Vagina (tissue), 2 donors: Measurements from ENCODE around the gene PADI6. TPM values are rescaled to one million over a fixed set of nuclear protein-coding genes. Genes with fewer than 3 reads are reported as not detected.

ENCODE experiments used
- DNase-seq, 2 donors: peaks; one replicate each; pipeline ENCODE4 v3.0.0-alpha.2; 2017; ENCODE audit errors: extremely low spot score in 2 of 2
- H3K27ac ChIP-seq: fragments of 200-600 bp; sonication (generic); one replicate; pipeline ENCODE4 v1.5.1; 2019
- H3K27me3 ChIP-seq: fragments of 200-600 bp; sonication (generic); one replicate; pipeline ENCODE4 v1.5.1; 2019
- H3K36me3 ChIP-seq, 2 donors: fragments of 200-600 bp; sonication (generic); one replicate each; pipeline ENCODE4 v1.5.1; 2017 to 2019
- H3K4me1 ChIP-seq: fragments of 200-600 bp; sonication (generic); one replicate; pipeline ENCODE4 v1.5.1; 2019
- H3K4me3 ChIP-seq, 2 donors: fragments of 200-600 bp; sonication (generic); 1 replicate in 1 of 2; 2 replicates in 1 of 2; pipeline ENCODE4 v1.5.1; 2016 to 2019
- H3K9me3 ChIP-seq: fragments of 200-600 bp; sonication (generic); one replicate; pipeline ENCODE4 v1.5.1; 2019
- CTCF ChIP-seq, 3 experiments: fragments of 450-650 bp in 2 of 3; fragments of 200-600 bp in 1 of 3; sonication (generic) in 1 of 3; IDR thresholded peaks; one replicate each; pipeline ENCODE4 v1.5.1; 2017 to 2019; ENCODE audit warnings: antibody characterized with exemption in 3 of 3, mild to moderate bottlenecking in 2 of 3, moderate library complexity in 2 of 3
- POLR2A ChIP-seq, 2 donors: fragments of 450-650 bp; IDR thresholded peaks; one replicate each; pipeline ENCODE4 v1.6.1; 2017; ENCODE audit warnings: antibody characterized with exemption in 2 of 2, mild to moderate bottlenecking in 2 of 2, moderate library complexity in 2 of 2
- POLR2AphosphoS5 ChIP-seq, 2 donors: sonication (generic); formaldehyde crosslinking; IDR thresholded peaks; one replicate each; pipeline ENCODE4 v1.9.0; 2017; ENCODE audit warnings: antibody characterized with exemption in 2 of 2, mild to moderate bottlenecking in 2 of 2, low read depth in 1 of 2; ENCODE audit not compliant: insufficient read depth in 1 of 2
- intact Hi-C: fragments of 100-400 bp; cut with DNase I; formaldehyde crosslinking; loops from one replicate; pipeline ENCODE4 v1.15.1; 2023
- total RNA-seq: library from RNA; depleted of rRNA; stranded (reverse); fragments of >200 nt; gene quantifications from one replicate; pipeline ENCODE4 v1.2.3, GENCODE V29; 2016

The PADI6 gene
- not detected for total RNA-seq

DNA sequence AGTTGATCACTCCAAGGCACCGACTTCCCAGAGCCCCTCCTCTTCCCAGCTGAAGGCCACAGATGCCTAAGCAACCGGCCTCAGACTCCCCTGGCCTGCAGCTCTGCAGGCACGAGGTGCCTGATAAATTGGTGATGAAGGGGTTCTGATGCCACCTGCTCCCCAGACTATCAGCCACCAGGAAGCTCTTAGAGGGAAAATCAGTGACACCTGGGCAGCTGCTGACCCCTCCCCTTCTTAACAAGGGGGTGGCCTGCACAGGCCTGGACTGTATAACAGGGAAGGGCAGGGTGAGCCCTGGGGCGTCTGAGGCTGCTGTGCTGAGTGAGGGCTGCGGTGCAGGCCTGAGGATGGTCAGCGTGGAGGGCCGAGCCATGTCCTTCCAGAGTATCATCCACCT is at the start of gene PADI6:
Gene PADI6, plus strand, starts transcription at position 301 of the 400 bp plus-strand sequence. Its CDS starts 50 bp downstream, at position 351.
- TF ChIP-seq POLR2A (IDR thresholded peaks at IDR 0.05) = no peak
- no peak for TF ChIP-seq CTCF (IDR thresholded peaks at IDR 0.05)
- TF ChIP-seq POLR2AphosphoS5 (IDR thresholded peaks at IDR 0.05; ENCODE audit: insufficient read depth in 1 of 2, low read depth in 1 of 2) = no peak
- no peak for DNase-seq
- Histone ChIP-seq H3K27ac (no peak within 1 kb of the TSS), H3K4me1 (no peaks in the 10 kb centered on the region), H3K36me3 (no peaks in the 10 kb centered on the region), H3K9me3 (no peaks in the 10 kb centered on the region), H3K27me3 (no peaks in the 10 kb centered on the region), H3K4me3 (no peak within 1 kb of the TSS)
- intact Hi-C loops = no loop called here

- intact Hi-C loops = no loop called here
- Histone ChIP-seq H3K9me3 (no peaks in the 10 kb centered on the region), H3K36me3 (no peaks in the 10 kb centered on the region), H3K27ac (no peak overlapping the region), H3K4me3 (no peak overlapping the region), H3K27me3 (no peaks in the 10 kb centered on the region), H3K4me1 (no peaks in the 10 kb centered on the region)
- DNase-seq = no peak
- TF ChIP-seq CTCF (IDR thresholded peaks at IDR 0.05) (no peak), POLR2A (IDR thresholded peaks at IDR 0.05) (no peak), POLR2AphosphoS5 (IDR thresholded peaks at IDR 0.05; ENCODE audit: insufficient read depth in 1 of 2, low read depth in 1 of 2) (no peak)
These were observed 43.1 kb upstream of the PADI6 start for GRCh38 chr1:17328855-17329254.

- Histone ChIP-seq H3K27ac (no peak overlapping the region), H3K36me3 (no peaks in the 10 kb centered on the region), H3K9me3 (no peaks in the 10 kb centered on the region), H3K4me3 (no peak overlapping the region), H3K4me1 (no peaks in the 10 kb centered on the region), H3K27me3 (no peaks in the 10 kb centered on the region)
- DNase-seq = no peak
- no peak for TF ChIP-seq CTCF (IDR thresholded peaks at IDR 0.05)
- TF ChIP-seq POLR2A (IDR thresholded peaks at IDR 0.05) = no peak
- TF ChIP-seq POLR2AphosphoS5 (IDR thresholded peaks at IDR 0.05; ENCODE audit: insufficient read depth in 1 of 2, low read depth in 1 of 2) = no peak
- intact Hi-C loops = no loop called here
These were observed 42.4 kb upstream of the PADI6 start for GRCh38 chr1:17329610-17330009.

- no peaks in the 10 kb centered on the region for H3K27me3 ChIP-seq
- intact Hi-C loops = no loop called here
These were observed 41.1 kb upstream of the PADI6 start for GRCh38 chr1:17330856-17331255.

More at GRCh38 chr1:17330856-17331255, 41.1 kb upstream of the PADI6 start:
- DNase-seq = no peak
- Histone ChIP-seq H3K27ac (no peak overlapping the region), H3K4me3 (no peak overlapping the region), H3K4me1 (no peaks in the 10 kb centered on the region), H3K36me3 (no peaks in the 10 kb centered on the region), H3K9me3 (no peaks in the 10 kb centered on the region)
- TF ChIP-seq POLR2A (IDR thresholded peaks at IDR 0.05) (no peak), CTCF (IDR thresholded peaks at IDR 0.05) (no peak), POLR2AphosphoS5 (IDR thresholded peaks at IDR 0.05; ENCODE audit: insufficient read depth in 1 of 2, low read depth in 1 of 2) (no peak)
